Activated effector memory CD4-positive, alpha-beta T cell treated with Interleukin-2 at 50 U/mL for 16 hours (primary cell): ENCODE measurements around the gene OPN5.
"Not testable (repeated sequence)": the region's sequence is repeated elsewhere in the genome, so short reads cannot be mapped to it uniquely, and the experiment has no call there.

Source experiments
- DNase-seq: peaks from one replicate; pipeline ENCODE4 v3.0.0-alpha.2; 2020

Gene OPN5

GRCh38 chr6:47781732-47782131 lies at the start of gene OPN5:
TSS of gene OPN5 (plus strand) at chr6:47782032. CDS start at chr6:47782067, 35 bp downstream.
- no peak for DNase-seq

GRCh38 chr6:47733879-47734558 lies 47.8 kb upstream of the OPN5 start:
- DNase-seq, result no peak

GRCh38 chr6:47734831-47735481 lies 46.9 kb upstream of the OPN5 start:
- DNase-seq, result no peak

GRCh38 chr6:47736083-47736700 lies 45.6 kb upstream of the OPN5 start:
- DNase-seq, result no peak

GRCh38 chr6:47737406-47737805 lies 44.4 kb upstream of the OPN5 start:
- no peak for DNase-seq

- no peak for DNase-seq
Observed at GRCh38 chr6:47740714-47741113, 41.1 kb upstream of the OPN5 start.

GRCh38 chr6:47741807-47742206 lies 40.0 kb upstream of the OPN5 start:
- no peak for DNase-seq

GRCh38 chr6:47743744-47744143 lies 38.1 kb upstream of the OPN5 start:
- no peak for DNase-seq

- not testable (repeated sequence) for DNase-seq
Observed at GRCh38 chr6:47745269-47745668, 36.6 kb upstream of the OPN5 start.

GRCh38 chr6:47749757-47750156 lies 32.1 kb upstream of the OPN5 start:
- DNase-seq, result no peak

- no peak for DNase-seq
Observed at GRCh38 chr6:47752801-47753200, 29.0 kb upstream of the OPN5 start.

- DNase-seq, result no peak
Observed at GRCh38 chr6:47759364-47759763, 22.5 kb upstream of the OPN5 start.

- DNase-seq, result no peak
Observed at GRCh38 chr6:47762502-47762901, 19.3 kb upstream of the OPN5 start.

- no peak for DNase-seq
Observed at GRCh38 chr6:47766445-47766844, 15.4 kb upstream of the OPN5 start.

- no peak for DNase-seq
Observed at GRCh38 chr6:47767102-47767501, 14.7 kb upstream of the OPN5 start.

GRCh38 chr6:47769982-47770381 lies 11.8 kb upstream of the OPN5 start:
- DNase-seq, result no peak

- DNase-seq, result no peak
Observed at GRCh38 chr6:47772359-47772758, 9.5 kb upstream of the OPN5 start.

GRCh38 chr6:47773005-47773404 lies 8.8 kb upstream of the OPN5 start:
- no peak for DNase-seq

GRCh38 chr6:47780510-47781356 lies 1.1 kb upstream of the OPN5 start:
- no peak for DNase-seq

- DNase-seq, result no peak
Observed at GRCh38 chr6:47785182-47785581, 3.4 kb downstream of the OPN5 start.

- peak; percentile 10 for DNase-seq
Observed at GRCh38 chr6:47787620-47788497, 6.0 kb downstream of the OPN5 start.

- DNase-seq, result no peak
Observed at GRCh38 chr6:47788498-47788884, 6.7 kb downstream of the OPN5 start.
